Measurements from ENCODE around the gene PRR14. TPM values are rescaled to one million over a fixed set of nuclear protein-coding genes. Genes with fewer than 3 reads are reported as not detected.

PRR14 gene
- total and polyA plus RNA-seq, 3 donors from 2014 or later = 37.0 to 66.3 (median 60.0) TPM

DNA sequence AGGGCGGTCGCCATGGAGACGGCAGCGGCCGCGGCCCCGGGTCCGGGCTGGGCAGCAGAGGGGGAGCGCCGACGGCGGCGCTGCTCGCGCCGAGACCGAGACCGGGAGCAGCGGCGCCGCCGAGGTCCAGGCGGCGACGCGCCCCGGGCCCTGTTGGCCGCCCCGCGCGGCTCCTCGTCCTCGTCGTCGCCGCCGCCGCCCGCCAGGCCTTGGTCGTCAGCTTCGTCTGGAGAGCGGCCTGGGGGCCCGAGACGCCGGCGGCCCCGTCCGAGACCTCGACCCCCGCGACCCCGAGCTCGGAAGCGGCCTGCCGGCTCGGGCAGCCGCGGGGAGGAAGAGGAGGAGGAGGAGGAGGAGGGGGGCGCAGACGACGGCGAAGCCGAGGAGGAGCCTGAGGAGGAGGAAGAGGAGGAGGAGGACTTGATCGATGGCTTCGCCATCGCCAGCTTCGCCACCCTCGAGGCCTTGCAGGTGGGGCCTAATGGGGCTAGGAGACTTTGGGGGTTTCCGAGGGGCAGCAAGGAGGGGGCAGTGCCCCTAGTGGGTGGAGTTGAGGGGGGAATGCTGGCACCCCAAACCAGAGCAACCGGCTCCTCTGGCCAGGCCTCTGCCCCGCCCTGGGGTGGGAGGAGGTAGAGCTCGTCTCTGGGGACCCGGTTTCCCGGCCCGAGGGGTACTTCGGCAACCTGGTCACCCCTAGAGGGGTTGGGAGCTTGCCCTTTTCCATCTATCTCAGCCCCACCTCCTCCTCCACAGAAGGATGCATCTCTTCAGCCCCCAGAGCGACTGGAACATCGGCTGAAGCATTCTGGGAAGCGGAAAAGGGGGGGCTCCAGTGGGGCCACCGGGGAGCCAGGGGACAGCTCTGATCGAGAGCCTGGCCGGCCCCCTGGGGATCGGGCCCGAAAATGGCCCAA lies 9.0 kb downstream of the PRR14 start:
- no peak for DNase-seq
- TF ChIP-seq CTCF (IDR thresholded peaks at IDR 0.05) = peak in 1 of 3 experiments; percentile 5
- no peak for TF ChIP-seq POLR2A (IDR thresholded peaks at IDR 0.05)
- WGBS, 2 donors = 1% methylated on average over 16 to 73 of the region's 84 CpGs
- H3K4me3 ChIP-seq = peak overlapping the region; percentile 76 to 95
- no peaks in the 10 kb centered on the region for H3K9me3 ChIP-seq
- H3K27ac ChIP-seq = peak overlapping the region; percentile 95 to 99
- intact Hi-C loops (cut with DNase I; ENCODE audit: low total_unique reads) = no loop called here
- H3K36me3 ChIP-seq (ENCODE audit: low read depth, missing control alignments) = no peaks in the 10 kb centered on the region
- H3K4me1 ChIP-seq = peaks cover 38% of the 10 kb centered on the region
- H3K27me3 ChIP-seq = no peaks in the 10 kb centered on the region

DNA sequence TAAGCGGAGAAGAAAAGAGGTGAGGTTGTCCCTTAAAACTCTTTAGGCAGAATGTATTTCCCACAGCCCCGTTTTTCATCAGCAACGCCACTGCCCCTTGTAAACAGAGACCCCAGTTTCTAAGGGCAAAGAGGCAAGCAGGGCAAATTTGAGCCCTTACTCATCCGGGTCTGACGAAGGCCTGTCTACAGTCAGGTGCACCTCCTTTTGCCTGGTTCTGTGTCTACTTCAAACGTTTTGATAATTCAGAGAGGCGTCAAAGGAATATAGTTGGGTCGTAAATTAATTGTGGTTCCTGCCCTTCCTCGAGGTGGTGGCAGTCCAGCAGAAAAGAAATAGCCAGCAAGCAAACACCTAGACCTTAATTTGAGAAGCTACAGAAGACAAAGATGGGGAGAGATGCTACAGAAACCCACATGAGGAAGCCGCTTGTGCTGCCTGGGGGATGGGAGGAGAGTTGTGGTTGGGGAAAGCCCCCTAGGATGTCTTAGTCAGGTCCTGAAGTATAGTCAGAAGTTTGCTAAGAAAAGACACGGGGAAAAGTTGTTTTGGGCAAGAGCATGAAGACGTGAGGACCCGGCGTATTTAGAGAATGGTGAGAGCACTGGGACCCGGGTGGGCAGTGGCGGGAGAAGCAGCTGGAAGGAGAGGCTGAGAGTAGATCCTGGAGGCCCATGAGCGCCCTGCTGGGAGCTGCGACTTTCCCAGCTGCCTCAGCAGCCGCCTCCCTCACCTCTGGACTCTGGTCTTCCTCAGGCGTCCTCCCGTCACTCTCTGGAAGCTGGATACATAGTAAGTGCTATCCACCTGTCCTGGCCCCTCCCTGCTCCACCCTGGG lies 9.9 kb downstream of the PRR14 start:
- no peak for DNase-seq
- no peak for TF ChIP-seq POLR2A (IDR thresholded peaks at IDR 0.05)
- TF ChIP-seq CTCF (IDR thresholded peaks at IDR 0.05) = no peak
- Histone ChIP-seq H3K4me3 (peak overlapping the region; percentile 76 to 95), H3K4me1 (peaks cover 38% of the 10 kb centered on the region), H3K36me3 (ENCODE audit: low read depth, missing control alignments) (no peaks in the 10 kb centered on the region), H3K9me3 (no peaks in the 10 kb centered on the region), H3K27me3 (no peaks in the 10 kb centered on the region), H3K27ac (peak overlapping the region; percentile 83 to 99)
- WGBS, 2 donors = 14 to 33% methylated on average over 19 to 21 of the region's 21 CpGs
- intact Hi-C loops (cut with DNase I; ENCODE audit: low total_unique reads) = no loop called here

GRCh38 chr16:30662449-30662848 lies 11.7 kb downstream of the PRR14 start:
- Histone ChIP-seq H3K36me3 (ENCODE audit: low read depth, missing control alignments) (no peaks in the 10 kb centered on the region), H3K4me1 (peaks cover 29% of the 10 kb centered on the region), H3K27me3 (no peaks in the 10 kb centered on the region), H3K27ac (no peak overlapping the region), H3K9me3 (no peaks in the 10 kb centered on the region), H3K4me3 (no peak overlapping the region)
- intact Hi-C loops (cut with DNase I; ENCODE audit: low total_unique reads) = no loop called here
- DNase-seq = no peak
- WGBS, 2 donors = 84 to 90% methylated on average over 5 to 17 of the region's 17 CpGs
- TF ChIP-seq POLR2A (IDR thresholded peaks at IDR 0.05) (no peak), CTCF (IDR thresholded peaks at IDR 0.05) (no peak)

DNA sequence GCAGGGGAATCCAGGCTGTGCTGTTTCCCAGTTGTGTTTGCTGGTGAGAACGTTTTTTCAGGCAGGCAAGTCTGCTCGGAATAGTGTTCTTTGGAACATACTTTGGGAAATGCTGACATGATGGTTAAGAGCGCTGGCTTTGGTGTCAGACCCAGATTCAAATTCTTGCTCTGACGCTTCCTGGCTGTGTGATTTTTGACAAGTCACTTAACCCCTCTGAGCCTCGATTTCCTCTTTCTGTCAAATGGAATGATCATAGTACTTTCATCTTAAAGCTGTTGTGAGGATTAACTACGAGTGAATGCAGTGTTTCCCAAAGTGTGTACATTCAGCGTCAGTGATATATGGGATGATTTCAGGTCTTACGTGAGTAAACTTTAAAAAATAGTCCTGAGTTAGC lies 12.3 kb downstream of the PRR14 start:
- H3K27me3 ChIP-seq = no peaks in the 10 kb centered on the region
- TF ChIP-seq POLR2A (IDR thresholded peaks at IDR 0.05) (no peak), CTCF (IDR thresholded peaks at IDR 0.05) (no peak)
- 82 to 87% methylated on average over 8 of the region's 8 CpGs for WGBS, 2 donors
- H3K4me1 ChIP-seq = peaks cover 28% of the 10 kb centered on the region
- H3K9me3 ChIP-seq = no peaks in the 10 kb centered on the region
- intact Hi-C loops (cut with DNase I; ENCODE audit: low total_unique reads) = no loop called here
- H3K36me3 ChIP-seq (ENCODE audit: low read depth, missing control alignments) = no peaks in the 10 kb centered on the region
- H3K27ac ChIP-seq = no peak overlapping the region
- no peak overlapping the region for H3K4me3 ChIP-seq
- DNase-seq = no peak
